Measurements from ENCODE around the gene LENG1.
A peak's percentile ranks its signal among the peaks of the same experiment; 100 is the strongest.

Gene LENG1

GRCh38 chr19:54162241-54162805, 2.8 kb upstream of the LENG1 start:
- DNase-seq, result peak; percentile 89 to 90

- no peak for DNase-seq
Observed at GRCh38 chr19:54160854-54161253, 1.3 kb upstream of the LENG1 start.

DNA sequence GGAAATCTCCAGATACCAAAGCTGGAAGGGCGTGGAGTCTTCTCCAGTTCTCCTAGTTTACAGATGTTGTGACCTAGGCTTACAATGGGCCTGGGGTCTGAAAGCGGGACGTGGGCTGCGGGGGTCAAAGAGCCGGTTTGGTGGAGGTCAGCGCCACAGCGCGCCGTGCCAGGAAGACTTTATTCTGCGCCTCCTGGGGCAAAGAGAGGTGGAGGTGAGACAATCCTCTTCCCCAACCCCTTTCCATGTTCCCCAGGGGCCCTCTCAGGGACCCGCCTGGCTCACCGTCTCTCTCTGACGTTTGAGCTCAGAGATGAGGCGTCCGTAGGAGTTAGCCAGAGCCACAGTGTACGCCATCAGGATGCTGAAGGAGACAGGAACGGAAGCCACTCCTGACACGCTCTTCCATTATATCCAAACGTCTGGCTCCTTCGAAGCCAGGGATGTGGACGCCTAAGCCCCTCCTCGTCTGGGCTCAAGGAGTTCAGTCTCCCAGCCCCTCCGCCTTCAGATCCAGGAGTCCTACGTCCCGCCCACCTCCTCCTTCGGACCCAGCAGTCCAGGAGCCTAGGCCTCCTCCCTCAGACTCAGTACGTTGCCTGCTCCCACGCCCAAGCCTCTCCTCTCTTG, 776 bp upstream of the LENG1 start:
- no peak for DNase-seq

GRCh38 chr19:54158812-54159351, 639 bp downstream of the LENG1 start:
- no peak for DNase-seq

DNA sequence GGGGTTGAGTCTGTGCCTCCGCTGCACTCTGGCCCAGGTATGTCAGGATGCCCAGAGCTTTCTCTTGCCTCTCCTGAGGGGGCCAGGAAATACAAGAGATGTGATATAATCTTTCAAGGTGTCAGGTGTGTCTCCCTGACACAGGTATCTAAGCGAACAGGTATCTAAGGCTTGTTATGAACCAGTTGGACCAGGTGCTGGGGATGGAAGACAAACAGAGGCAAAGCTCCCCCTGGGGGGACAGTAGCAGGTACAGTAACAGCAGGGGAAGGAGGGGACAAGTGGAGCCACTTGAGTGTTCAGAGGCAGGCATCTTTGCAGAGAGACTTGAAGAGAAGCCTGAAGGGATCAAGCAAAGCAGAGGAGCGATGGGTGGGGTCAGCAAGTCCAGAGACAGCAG, 2.6 kb downstream of the LENG1 start:
- DNase-seq, result no peak

GRCh38 chr19:54156490-54156889, 3.0 kb downstream of the LENG1 start:
- no peak for DNase-seq

DNA sequence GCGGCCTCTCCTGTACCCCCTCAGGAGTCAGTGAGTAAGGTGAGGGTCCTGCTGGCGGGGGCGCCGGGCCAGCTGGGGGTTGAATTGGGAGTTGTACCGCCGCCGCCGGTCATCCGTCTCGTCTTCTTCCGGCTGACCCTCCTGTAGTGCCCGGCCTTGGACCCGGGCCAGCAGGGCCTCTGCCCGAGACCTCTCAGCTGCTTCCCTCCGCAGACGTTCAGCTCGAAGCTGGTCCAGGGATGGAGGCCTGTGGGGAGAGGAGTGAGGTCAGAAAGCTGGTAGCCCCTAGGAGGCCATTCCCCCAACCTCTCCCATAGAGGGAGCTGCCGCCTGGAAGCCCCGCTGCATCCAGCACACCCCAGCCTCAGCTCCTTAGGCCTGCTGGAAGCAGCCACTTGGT, 3.8 kb downstream of the LENG1 start:
- DNase-seq, result no peak

- DNase-seq, result no peak
Observed at GRCh38 chr19:54154603-54155345, 4.7 kb downstream of the LENG1 start.

DNA sequence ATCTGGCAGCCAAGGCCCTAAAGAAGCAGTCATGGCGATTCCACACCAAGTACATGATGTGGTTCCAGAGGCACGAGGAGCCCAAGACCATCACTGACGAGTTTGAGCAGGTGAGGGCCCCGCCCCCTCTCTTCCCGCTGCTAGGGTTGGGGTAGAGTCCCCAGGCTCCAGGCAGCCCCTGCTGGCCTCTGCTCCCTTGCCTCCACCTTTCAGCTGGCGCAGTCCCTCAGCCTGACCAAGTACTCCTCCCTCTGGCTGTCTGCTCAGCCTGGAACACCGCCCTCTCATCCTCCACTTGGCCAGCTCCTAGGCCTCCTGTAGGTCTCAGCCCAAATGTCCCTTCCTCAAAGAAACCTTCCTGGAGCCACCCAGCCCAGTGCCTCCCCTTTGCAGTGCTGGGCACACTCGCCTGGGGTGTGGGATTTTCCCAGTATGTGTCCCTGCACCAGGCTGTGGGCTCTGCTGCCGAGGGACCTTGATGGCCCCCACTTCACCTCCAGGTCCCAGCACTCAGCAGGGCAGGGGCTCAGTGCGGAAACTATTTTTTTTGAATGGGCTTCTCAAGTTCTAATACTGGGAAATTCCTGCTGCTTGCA, 5.7 kb downstream of the LENG1 start:
- DNase-seq, result no peak

DNA sequence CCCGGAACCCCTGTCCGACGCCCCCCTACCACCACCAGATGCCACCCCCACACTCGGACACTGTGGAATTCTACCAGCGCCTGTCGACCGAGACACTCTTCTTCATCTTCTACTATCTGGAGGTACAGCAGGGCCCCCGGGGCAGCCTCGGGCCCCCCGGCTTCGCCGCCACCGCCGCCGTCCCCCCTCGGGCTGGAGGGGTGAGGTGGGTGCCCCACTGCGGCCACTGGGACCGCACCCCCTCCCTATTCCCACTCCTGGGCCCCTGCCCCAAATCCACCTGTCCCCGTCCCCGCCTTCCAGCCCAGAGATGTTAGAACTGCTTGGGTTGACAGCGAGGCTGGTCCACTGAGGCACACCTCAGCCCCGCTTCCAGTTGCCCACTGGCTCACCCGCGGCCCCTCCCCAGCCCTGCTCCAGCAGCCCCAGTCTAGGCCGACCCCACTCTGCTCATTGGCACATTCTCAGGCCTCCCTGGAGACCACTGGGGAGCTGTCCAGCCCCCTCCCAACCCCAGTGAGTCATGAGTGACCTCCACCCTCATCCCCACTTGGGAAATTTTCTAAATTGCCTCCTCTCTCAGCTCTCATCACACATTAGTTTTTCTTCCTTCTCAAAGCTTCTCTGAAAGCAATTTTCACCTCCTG, 6.5 kb downstream of the LENG1 start:
- DNase-seq, result no peak

DNA sequence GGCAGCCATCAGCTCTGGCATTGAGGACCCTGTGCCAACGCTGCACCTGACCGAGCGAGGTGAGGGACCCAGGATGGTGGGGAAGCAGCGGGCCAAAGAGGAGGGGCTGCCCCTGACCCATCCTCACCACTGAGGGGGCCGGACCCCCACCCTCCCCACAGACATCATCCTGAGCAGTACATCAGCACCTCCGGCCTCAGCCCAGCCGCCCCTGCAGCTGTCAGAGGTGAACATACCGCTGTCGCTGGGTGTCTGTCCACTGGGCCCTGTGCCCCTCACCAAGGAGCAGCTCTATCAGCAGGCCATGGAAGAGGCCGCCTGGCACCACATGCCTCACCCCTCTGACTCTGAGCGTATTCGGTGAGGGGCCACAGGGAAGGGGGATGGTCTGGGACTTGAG, 7.3 kb downstream of the LENG1 start:
- no peak for DNase-seq

DNA sequence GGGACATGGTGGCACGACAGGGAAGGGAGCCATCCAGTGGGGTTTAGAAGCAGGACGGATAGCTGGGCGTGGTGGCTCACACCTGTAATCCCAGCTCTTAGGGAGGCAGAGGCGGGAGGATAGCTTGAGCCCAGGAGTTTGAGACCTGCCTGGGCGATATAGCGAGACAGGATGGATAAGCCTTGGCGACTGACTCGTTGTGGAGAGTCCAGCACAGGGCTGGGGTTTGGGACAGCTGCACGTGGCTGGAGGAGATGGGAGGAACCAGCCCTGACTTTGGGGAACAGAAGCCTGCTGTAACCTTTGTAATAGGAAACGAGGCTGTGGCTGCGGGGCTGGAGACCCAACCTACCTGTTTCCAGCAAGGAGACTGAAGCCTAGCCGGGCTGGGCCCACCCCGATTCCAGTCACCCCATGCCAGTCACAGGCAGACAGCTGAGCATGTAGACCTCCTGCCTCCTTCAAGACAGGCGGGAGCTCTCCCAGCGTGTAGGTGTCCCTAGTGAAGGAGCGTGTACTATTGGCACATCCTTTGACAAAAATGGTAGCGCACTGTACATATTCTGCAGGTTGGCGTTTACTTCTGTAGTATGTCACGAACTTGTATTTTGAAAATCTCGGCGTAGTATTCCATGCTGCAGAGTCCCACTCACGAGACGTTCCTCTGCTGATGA, 8.0 kb downstream of the LENG1 start:
- no peak for DNase-seq

DNA sequence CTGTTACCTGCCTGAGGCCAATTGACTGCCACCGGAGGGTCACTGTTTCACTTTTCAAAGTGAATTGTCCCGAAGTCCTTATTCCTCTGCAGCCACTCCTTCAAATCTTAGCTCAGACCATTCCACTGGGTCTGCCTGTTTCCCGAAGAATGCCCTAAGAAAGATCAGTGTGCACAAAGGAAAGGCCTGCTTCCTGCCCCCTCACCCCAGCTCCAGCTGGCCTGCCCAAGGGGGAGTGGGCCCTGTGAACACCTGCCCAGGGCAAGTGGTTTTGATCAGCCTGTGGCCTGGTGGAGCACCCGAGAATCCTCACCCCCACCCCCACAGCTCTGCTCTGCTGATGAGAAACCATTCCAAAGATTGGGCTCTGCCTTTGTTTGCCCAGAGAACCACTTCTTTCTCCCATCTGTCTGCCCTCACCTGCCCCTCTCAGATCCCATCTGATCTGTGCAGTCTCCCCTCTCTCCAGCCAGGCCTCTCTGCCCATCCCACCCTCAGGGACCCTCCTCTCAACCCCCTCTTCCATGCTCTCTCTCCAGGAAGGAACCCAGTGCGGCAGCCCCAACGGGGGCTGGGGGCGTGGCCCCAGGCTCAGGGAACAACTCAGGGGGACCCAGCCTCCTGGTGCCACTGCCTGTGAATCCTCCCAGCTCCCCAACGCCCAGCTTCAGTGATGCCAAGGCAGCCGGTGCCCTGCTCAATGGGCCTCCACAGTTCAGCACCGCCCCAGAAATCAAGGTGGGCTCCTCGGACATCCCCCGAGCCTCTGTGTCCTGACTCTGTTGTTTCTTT, 10.3 kb downstream of the LENG1 start:
- no peak for DNase-seq

DNA sequence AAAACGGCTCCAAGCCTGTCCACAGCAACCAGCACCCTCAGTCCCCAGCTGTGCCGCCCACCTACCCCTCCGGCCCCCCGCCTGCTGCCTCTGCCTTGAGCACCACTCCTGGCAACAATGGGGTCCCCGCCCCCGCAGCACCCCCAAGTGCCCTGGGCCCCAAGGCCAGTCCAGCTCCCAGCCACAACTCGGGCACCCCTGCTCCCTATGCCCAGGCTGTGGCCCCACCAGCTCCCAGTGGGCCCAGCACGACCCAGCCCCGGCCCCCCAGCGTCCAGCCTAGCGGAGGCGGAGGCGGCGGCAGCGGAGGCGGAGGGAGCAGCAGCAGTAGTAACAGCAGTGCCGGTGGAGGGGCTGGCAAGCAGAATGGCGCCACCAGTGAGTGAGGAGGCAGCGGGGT, 11.4 kb downstream of the LENG1 start:
- DNase-seq, result no peak

DNA sequence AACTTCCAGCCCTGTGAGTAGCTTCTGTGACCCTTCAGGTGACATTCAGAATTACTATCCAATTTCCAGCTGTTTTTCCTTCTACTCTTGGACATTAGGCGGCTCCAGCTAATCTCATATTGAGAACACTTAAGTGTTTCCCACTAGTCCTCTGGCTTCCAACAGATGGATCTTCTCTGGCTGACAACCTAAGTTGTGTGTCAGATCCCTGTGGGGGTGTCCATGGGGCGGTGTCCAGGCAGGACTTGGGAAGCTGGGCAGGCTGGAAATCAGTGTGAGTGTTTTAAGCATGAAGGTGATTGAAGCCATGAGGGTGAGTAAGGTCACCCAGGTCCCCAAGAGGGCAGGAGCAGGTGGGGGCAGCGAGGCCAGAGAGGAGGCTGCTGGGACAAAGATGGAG, 11.8 kb downstream of the LENG1 start:
- no peak for DNase-seq

- no peak for DNase-seq
Observed at GRCh38 chr19:54145541-54146158, 13.9 kb downstream of the LENG1 start.

GRCh38 chr19:54142166-54142780, 17.2 kb downstream of the LENG1 start:
- no peak for DNase-seq

DNA sequence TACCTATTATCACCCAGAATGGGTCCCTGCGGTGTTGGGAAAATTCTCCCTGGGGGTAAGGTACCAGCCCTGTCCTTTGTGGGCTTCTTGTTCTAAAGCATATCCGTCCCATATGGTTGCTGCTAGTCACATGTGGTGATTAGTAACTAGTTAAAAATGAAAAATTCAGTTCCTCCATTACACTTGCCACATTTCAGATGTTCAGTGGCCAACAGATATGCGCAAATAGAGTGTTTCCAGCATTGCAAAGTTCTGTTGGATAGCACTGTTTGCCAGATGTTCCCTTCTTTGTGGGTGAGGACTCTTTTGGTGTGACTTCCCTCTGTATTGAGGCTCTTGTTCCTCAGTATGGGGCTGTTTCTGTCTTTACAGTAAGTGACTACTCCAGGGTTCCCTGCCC, 18.2 kb downstream of the LENG1 start:
- DNase-seq, result no peak

DNA sequence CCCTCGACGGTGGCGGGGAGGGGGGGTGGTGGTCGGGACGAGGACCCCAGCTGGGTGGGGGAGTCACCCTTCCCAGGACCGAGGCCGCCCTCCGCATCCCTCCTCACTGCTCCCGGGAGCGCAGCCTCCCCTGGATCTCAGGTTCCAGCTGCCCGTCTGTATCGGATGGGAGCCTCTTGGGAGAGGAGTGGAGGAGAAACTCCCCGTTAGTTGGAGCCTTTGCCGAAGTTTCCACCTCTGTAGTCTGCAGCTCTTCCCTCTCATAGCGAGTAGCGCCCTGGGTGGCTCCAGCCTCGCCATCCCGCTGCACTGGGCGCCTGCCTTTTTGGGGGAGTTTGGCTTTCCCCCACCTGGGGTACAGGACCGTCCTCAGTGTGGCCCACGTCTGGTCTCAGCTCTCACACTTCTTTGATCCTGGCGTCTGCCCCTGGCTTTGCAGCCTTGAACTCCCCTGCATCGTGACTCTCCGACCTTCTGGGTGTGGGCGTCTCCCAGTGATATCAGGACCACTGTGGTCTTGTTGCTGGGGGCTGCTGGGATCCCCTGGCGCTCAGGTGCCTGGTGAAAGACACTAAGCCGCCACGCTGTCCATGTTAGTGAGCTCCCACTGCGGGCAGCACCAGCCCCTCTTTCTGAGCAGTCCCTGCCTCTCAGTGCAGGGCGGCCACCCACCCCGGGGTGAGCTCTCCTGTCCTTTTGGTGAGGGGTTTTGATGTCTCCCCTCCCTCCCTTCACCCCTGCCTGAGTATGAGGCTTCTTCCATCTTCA, 20.8 kb downstream of the LENG1 start:
- peak in 1 of 2 experiments; percentile 17 for DNase-seq

All from Kasumi-1 (cell line).